SK-N-MC (cell line): ENCODE data around the gene ELAVL1.
A peak's percentile ranks its signal among the peaks of the same experiment; 100 is the strongest.
"Not testable (repeated sequence)": the region's sequence is repeated elsewhere in the genome, so short reads cannot be mapped to it uniquely, and the experiment has no call there.

Source experiments
- DNase-seq: peaks from one replicate; pipeline ENCODE4 v3.0.0-alpha.2; 2011; ENCODE audit warnings: low read depth, low spot score
- H3K27ac ChIP-seq: fragments of 200-600 bp; sonication (generic); 2 replicates; pipeline ENCODE4 v1.5.1; 2016; ENCODE audit warnings: mixed run types
- H3K36me3 ChIP-seq: fragments of 200-600 bp; sonication (generic); 2 replicates; pipeline ENCODE4 v1.6.1; 2017; ENCODE audit warnings: antibody characterized with exemption, low read length, mixed read lengths; ENCODE audit not compliant: insufficient read depth
- H3K4me3 ChIP-seq: fragments of 200-600 bp; sonication (generic); 2 replicates; pipeline ENCODE4 v1.5.1; 2016
- H3K9ac ChIP-seq: fragments of 200-600 bp; sonication (generic); 2 replicates; pipeline ENCODE4 v1.8.0; 2017; ENCODE audit warnings: mixed run types, mixed read lengths; ENCODE audit not compliant: insufficient read length
- H3K9me3 ChIP-seq: fragments of 200-600 bp; sonication (generic); 2 replicates; pipeline ENCODE4 v1.6.1; 2017; ENCODE audit warnings: low read depth, mild to moderate bottlenecking, antibody characterized with exemption, low read length, moderate library complexity, mixed read lengths
- EZH2 ChIP-seq: fragments of 200-600 bp; sonication (generic); IDR thresholded peaks from one replicate; pipeline ENCODE4 v1.6.1; 2017; ENCODE audit warnings: antibody characterized with exemption
- FOXP2 ChIP-seq: optimal IDR thresholded peaks from 2 replicates; pipeline ENCODE3; 2011; ENCODE audit warnings: mild to moderate bottlenecking, moderate library complexity; ENCODE audit not compliant: insufficient read depth; ENCODE audit errors: extremely low read length, control extremely low read depth
- POLR2AphosphoS5 ChIP-seq: IDR thresholded peaks from 2 replicates; pipeline ENCODE4 v1.6.1; 2012; ENCODE audit warnings: mild to moderate bottlenecking, low read depth, low read length, borderline replicate concordance

Gene ELAVL1

GRCh38 chr19:7932930-7933300 lies 72.5 kb downstream of the ELAVL1 start:
- TF ChIP-seq POLR2AphosphoS5: no peak
- no peak for TF ChIP-seq EZH2
- no peak for TF ChIP-seq FOXP2
- H3K9ac ChIP-seq: no peak overlapping the region
- no peak overlapping the region for H3K4me3 ChIP-seq
- H3K36me3 ChIP-seq: peaks cover 75% of the 10 kb centered on the region
- no peak overlapping the region for H3K27ac ChIP-seq
- no peak for DNase-seq
- H3K9me3 ChIP-seq: no peaks in the 10 kb centered on the region

- DNase-seq: no peak
- no peak overlapping the region for H3K9ac ChIP-seq
- no peaks in the 10 kb centered on the region for H3K9me3 ChIP-seq
- TF ChIP-seq POLR2AphosphoS5 (no peak), FOXP2 (no peak), EZH2 (no peak)
- H3K4me3 ChIP-seq: no peak overlapping the region
- peaks cover 70% of the 10 kb centered on the region for H3K36me3 ChIP-seq
- no peak overlapping the region for H3K27ac ChIP-seq
Measured at GRCh38 chr19:7932276-7932929, 73.0 kb downstream of the ELAVL1 start.

GRCh38 chr19:7931221-7932061 lies 74.0 kb downstream of the ELAVL1 start:
- DNase-seq: no peak
- peaks cover 61% of the 10 kb centered on the region for H3K36me3 ChIP-seq
- H3K27ac ChIP-seq: 0 out of 2 replicates have a peak overlapping the region, but pooled peaks have one; percentile 25
- no peak for TF ChIP-seq POLR2AphosphoS5
- no peak for TF ChIP-seq FOXP2
- no peak for TF ChIP-seq EZH2
- H3K9me3 ChIP-seq: no peaks in the 10 kb centered on the region
- H3K4me3 ChIP-seq: no peak overlapping the region
- H3K9ac ChIP-seq: no peak overlapping the region

- Histone ChIP-seq H3K4me3 (no peak overlapping the region), H3K36me3 (peaks cover 55% of the 10 kb centered on the region), H3K9me3 (no peaks in the 10 kb centered on the region), H3K9ac (no peak overlapping the region), H3K27ac (0 out of 2 replicates have a peak overlapping the region, but pooled peaks have one; percentile 25)
- DNase-seq: no peak
- TF ChIP-seq EZH2: no peak
- TF ChIP-seq FOXP2: no peak
- TF ChIP-seq POLR2AphosphoS5: no peak
Measured at GRCh38 chr19:7930765-7931164, 74.7 kb downstream of the ELAVL1 start.

GRCh38 chr19:7930030-7930429 lies 75.4 kb downstream of the ELAVL1 start:
- H3K27ac ChIP-seq: not testable (repeated sequence)

GRCh38 chr19:7928741-7929701 lies 76.4 kb downstream of the ELAVL1 start:
- TF ChIP-seq FOXP2 (no peak), POLR2AphosphoS5 (no peak; the same call in 1 of the 2 replicates), EZH2 (no peak)
- Histone ChIP-seq H3K36me3 (peaks cover 39% of the 10 kb centered on the region), H3K9me3 (no peaks in the 10 kb centered on the region), H3K4me3 (no peak overlapping the region), H3K27ac (peak overlapping the region; percentile 78), H3K9ac (peak overlapping the region; percentile 20)
- DNase-seq: no peak

More at GRCh38 chr19:7930030-7930429, 75.4 kb downstream of the ELAVL1 start:
- not testable (repeated sequence) for DNase-seq, H3K9ac ChIP-seq, H3K4me3 ChIP-seq, H3K9me3 ChIP-seq
- peaks cover 49% of the 10 kb centered on the region for H3K36me3 ChIP-seq

GRCh38 chr19:7928334-7928706 lies 77.1 kb downstream of the ELAVL1 start:
- Histone ChIP-seq H3K9me3 (no peaks in the 10 kb centered on the region), H3K4me3 (no peak overlapping the region), H3K36me3 (peaks cover 32% of the 10 kb centered on the region), H3K9ac (peak overlapping the region; percentile 20), H3K27ac (peak overlapping the region; percentile 78)
- TF ChIP-seq FOXP2: no peak
- TF ChIP-seq POLR2AphosphoS5: 0 out of 2 replicates have a peak, but pooled peaks have one; percentile 1
- no peak for DNase-seq
